D721Med (cell line): ENCODE results near the gene PLA2G4E.

Experiments used
- DNase-seq: peaks from one replicate; pipeline ENCODE4 v3.0.0; 2011; ENCODE audit warnings: low spot score; ENCODE audit not compliant: insufficient read length
- FAIRE-seq: peaks from 2 replicates; lab custom pipeline; 2011; peaks lifted over from hg19 to GRCh38; lab: Jason Lieb, UNC
- TF ChIP-seq, protein P1 (sequence below): IDR thresholded peaks from 2 replicates; pipeline ENCODE4 v1.5.1; 2012; ENCODE audit warnings: mild to moderate bottlenecking, control low read depth; ENCODE audit not compliant: insufficient read depth; ENCODE audit errors: missing control alignments

PLA2G4E gene

DNA sequence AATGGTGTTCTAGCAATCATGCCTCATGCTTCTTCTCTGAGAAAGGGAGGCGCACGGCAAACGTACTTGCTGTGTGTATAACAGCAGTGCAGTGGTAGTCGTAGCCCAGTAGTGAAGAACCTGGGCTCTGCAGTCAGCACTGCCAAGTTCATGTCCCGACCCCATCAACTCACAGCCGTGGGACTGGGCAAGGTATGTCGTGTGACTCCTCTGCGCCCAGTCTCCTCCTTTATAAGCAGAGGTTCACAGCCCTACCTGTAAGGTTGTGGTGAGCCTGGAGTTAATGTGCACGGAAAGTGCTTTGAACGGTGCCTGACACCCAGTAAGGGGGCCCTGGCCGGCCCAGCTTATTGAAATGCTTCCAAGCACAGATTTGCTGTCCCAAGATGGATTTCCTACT is 75.1 kb downstream of the PLA2G4E start:
- TF ChIP-seq, protein P1, sequence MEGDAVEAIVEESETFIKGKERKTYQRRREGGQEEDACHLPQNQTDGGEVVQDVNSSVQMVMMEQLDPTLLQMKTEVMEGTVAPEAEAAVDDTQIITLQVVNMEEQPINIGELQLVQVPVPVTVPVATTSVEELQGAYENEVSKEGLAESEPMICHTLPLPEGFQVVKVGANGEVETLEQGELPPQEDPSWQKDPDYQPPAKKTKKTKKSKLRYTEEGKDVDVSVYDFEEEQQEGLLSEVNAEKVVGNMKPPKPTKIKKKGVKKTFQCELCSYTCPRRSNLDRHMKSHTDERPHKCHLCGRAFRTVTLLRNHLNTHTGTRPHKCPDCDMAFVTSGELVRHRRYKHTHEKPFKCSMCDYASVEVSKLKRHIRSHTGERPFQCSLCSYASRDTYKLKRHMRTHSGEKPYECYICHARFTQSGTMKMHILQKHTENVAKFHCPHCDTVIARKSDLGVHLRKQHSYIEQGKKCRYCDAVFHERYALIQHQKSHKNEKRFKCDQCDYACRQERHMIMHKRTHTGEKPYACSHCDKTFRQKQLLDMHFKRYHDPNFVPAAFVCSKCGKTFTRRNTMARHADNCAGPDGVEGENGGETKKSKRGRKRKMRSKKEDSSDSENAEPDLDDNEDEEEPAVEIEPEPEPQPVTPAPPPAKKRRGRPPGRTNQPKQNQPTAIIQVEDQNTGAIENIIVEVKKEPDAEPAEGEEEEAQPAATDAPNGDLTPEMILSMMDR = no peak
- FAIRE-seq = no peak
- DNase-seq = no peak

DNA sequence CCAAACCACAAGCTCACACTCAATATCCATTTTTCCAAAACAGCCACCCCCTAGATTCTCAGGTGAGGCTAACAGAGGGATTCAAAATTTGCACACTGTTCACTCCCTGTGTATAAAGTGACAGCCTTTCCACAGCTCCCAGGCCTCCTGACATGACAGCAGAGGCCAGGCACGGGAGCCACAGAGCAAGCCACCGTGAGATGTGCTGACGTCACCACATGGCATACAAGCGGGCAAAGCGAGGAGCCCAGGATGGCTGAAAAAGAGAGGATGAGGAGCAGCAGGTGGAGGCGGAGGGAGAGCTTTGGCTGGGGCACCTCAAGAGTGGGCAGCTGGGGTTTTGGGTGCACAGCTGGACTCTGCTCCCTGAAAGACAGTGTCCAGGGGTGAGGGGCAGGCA is 75.6 kb downstream of the PLA2G4E start:
- DNase-seq (no peak), FAIRE-seq (no peak)
- TF ChIP-seq, protein P1 = no peak

DNA sequence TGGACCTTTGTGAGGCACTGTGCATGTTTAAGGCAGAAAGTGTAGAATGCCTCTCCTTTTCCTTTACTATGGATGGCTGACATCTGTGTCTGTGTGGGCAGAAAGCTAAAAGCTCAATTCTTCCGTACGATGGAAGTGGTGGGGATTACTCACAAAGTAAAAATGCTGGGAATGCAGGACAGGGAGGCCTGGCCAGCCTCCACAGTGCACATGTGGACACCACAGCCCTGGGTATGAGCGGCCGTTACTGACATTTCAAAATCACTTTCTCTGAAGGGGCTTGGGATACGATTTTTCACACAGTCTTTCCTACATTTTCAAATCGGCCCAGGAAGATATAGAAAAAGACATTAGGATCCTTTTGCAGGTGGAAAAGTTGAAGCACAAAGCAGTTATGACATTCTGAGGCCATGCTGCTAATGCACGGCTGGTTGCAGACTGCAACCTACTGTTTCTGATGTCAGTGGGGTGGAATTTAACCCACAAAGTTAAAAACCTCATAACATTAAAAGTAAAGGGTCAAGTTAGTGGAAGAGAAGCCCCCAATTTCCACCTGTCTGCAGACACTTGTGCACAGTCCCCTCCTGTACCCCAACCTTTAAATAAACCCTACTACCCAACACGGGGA is 76.4 kb downstream of the PLA2G4E start:
- TF ChIP-seq, protein P1 = no peak
- FAIRE-seq = no peak
- no peak for DNase-seq

DNA sequence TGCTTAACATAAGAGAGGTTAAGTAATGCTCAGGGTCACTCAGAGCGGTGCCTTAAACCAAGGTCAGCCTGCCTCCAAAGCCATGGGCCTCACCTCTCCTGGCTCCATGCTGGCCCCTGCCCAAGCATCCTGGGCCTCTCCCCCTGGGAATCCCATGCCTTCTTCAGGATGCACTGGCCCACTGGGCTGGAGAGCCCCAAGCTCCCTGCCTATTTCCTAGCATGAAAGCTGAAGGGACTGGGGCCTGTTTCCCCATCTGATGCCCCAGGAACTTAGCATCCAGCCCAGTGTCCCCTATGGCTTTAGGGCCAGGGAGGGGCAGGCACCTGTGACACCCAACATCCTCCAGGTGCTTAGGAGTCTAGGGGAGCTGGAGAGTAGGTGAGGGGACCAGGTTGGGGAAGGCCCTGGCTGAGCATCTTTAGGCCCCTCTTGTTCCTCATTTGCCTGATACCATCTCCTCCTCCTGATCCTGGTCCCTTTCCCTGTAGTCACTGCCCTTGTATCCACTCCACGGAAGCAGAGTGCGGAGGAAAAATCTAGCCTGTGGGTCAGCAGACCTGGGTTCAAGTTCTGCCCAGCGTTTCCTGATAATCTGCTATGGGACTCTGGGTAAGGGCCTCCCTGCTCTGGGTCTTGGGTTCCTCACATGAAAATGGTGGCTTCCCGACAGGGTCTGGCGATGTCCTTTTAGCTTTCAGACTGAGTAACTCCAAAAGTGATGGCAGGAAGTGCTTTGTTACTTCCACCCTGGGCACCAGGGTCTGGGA is 77.1 kb downstream of the PLA2G4E start:
- TF ChIP-seq, protein P1 = no peak
- no peak for DNase-seq
- FAIRE-seq = no peak

DNA sequence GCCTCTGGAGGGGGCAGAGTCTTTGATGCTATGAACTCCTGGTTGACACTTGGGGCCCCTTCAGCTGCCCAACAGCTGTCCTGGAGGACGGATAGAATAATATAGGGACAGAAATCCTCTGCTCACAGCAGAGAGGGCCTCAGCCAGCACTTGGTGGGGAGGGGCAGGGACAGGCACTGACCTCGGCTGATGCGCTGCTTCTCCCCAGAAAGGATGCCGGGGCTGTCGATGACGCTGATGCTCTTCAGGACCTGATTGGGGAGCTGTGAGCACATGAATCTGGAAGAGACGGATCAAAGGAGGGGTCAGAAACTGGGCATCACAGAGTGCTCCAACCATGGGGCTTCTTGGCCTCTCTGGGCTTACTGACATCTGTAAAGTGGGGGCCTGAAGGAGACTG is 78.0 kb downstream of the PLA2G4E start:
- DNase-seq (no peak), FAIRE-seq (no peak)
- TF ChIP-seq, protein P1 = no peak

DNA sequence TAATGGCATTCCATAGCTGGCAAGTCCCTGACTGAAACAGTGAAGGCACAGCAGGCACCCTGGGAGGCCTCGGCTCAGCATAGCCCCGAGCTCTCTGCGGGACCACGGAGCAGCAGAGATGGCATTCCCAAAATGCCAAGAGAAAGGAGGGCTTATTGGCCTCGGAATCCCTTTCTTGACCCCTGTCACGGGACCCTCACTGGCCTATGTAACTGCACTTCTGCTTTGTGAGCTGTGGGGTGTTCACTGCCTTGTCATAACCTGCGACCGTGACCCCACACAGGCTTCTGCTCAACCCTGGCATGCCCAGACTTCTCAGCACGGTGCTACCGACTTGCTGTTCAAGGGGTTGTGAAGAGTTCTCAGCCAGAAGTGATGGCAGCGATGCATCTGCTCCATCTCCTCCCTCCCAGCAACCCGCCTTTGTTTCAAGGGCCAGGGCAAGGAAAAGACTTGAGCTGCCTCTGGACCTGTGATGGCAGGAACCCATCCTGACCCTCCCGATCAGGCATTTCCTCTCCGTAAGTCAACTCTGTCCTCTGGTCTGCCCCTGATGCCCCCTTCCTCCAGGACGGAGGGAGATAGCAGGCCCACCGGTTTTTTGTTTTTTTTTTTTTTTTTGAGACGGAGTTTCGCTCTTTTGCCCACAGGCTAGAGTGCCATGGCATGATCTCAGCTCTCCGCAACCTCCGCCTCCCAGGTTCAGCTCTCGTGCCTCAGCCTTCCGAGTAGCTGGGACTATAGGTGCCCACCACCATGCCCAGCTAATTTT is 79.0 kb downstream of the PLA2G4E start:
- FAIRE-seq (no peak), DNase-seq (no peak)
- TF ChIP-seq, protein P1 = no peak
